Neuronal stem cell (in vitro differentiated cells): ENCODE results near the gene FOXP2.

ENCODE experiments used
- DNase-seq: peaks from one replicate; pipeline ENCODE4 v3.0.0-alpha.2; 2013; ENCODE audit warnings: low spot score
- H2AFZ ChIP-seq: one replicate; pipeline ENCODE4 v1.6.1; 2013; ENCODE audit warnings: mild to moderate bottlenecking, low read length, inconsistent platforms
- H2AK5ac ChIP-seq: 2 replicates; pipeline ENCODE4 v1.6.1; 2013; ENCODE audit warnings: low read depth, mild to moderate bottlenecking, inconsistent platforms, low read length, moderate library complexity, mixed read lengths
- H2BK120ac ChIP-seq: 2 replicates; pipeline ENCODE4 v1.6.1; 2013; ENCODE audit warnings: low read depth, mild to moderate bottlenecking, inconsistent platforms, low read length, moderate library complexity, mixed read lengths
- H2BK12ac ChIP-seq: one replicate; pipeline ENCODE4 v1.6.1; 2013; ENCODE audit warnings: low read length, inconsistent platforms
- H2BK15ac ChIP-seq: 2 replicates; pipeline ENCODE4 v1.6.1; 2013; ENCODE audit warnings: mild to moderate bottlenecking, low read length, inconsistent platforms, mixed read lengths
- H2BK5ac ChIP-seq: one replicate; pipeline ENCODE4 v1.6.1; 2013; ENCODE audit warnings: inconsistent platforms, mild to moderate bottlenecking, low read length, moderate library complexity
- H3K14ac ChIP-seq: one replicate; pipeline ENCODE4 v1.6.1; 2013; ENCODE audit warnings: low read length, inconsistent platforms
- H3K18ac ChIP-seq: 2 replicates; pipeline ENCODE4 v1.6.1; 2013; ENCODE audit warnings: low read length, inconsistent platforms
- H3K23ac ChIP-seq: 2 replicates; pipeline ENCODE4 v1.6.1; 2013; ENCODE audit warnings: low read depth, mild to moderate bottlenecking, mixed read lengths, low read length, inconsistent platforms; ENCODE audit not compliant: poor library complexity
- H3K27ac ChIP-seq: replicated peaks from 3 replicates; pipeline ENCODE4 v1.5.1; 2013; ENCODE audit warnings: low read length, inconsistent platforms
- H3K27me3 ChIP-seq, 3 experiments: 2 replicates each; pipeline ENCODE4 v1.6.1; 2013; ENCODE audit warnings: low read length in 3 of 3, mild to moderate bottlenecking in 2 of 3, inconsistent platforms in 1 of 3, low read depth in 1 of 3, mixed read lengths in 1 of 3, moderate library complexity in 1 of 3; ENCODE audit not compliant: control insufficient read depth in 3 of 3, insufficient read depth in 3 of 3
- H3K36me3 ChIP-seq, 2 donors: replicated peaks in 1 of 2; 2 replicates each; pipeline ENCODE4 v1.6.1; 2013; ENCODE audit warnings: low read length in 2 of 2; ENCODE audit not compliant: control insufficient read depth in 2 of 2, insufficient read depth in 2 of 2
- H3K4ac ChIP-seq: 2 replicates; pipeline ENCODE4 v1.6.1; 2013; ENCODE audit warnings: inconsistent platforms, mild to moderate bottlenecking, low read length, moderate library complexity
- H3K4me1 ChIP-seq, 2 donors: 1 replicate in 1 of 2; 2 replicates in 1 of 2; pipeline ENCODE4 v1.6.1; 2013; ENCODE audit warnings: low read length in 2 of 2, low read depth in 1 of 2; ENCODE audit not compliant: control insufficient read depth in 2 of 2, insufficient read depth in 1 of 2
- H3K4me2 ChIP-seq: one replicate; pipeline ENCODE4 v1.6.1; 2013; ENCODE audit warnings: mild to moderate bottlenecking, low read length, inconsistent platforms; ENCODE audit not compliant: insufficient read depth, poor library complexity, severe bottlenecking
- H3K4me3 ChIP-seq, 2 donors: 2 replicates each; pipeline ENCODE4 v1.5.1; 2013; ENCODE audit warnings: low read length in 2 of 2, mild to moderate bottlenecking in 2 of 2, inconsistent platforms in 1 of 2, moderate library complexity in 1 of 2
- H3K79me1 ChIP-seq: one replicate; pipeline ENCODE4 v1.6.1; 2013; ENCODE audit warnings: low read depth, mild to moderate bottlenecking, inconsistent platforms, low read length, moderate library complexity
- H3K9ac ChIP-seq: one replicate; pipeline ENCODE4 v1.6.1; 2013; ENCODE audit warnings: mild to moderate bottlenecking, low read depth, low read length, inconsistent platforms; ENCODE audit not compliant: poor library complexity
- H3K9me3 ChIP-seq, 2 donors: replicated peaks in 1 of 2; 2 replicates each; pipeline versions ENCODE3 to v1.6.1; 2013; ENCODE audit warnings: low read length in 2 of 2, mild to moderate bottlenecking in 2 of 2, inconsistent platforms in 1 of 2, low read depth in 1 of 2, mixed read lengths in 1 of 2, moderate library complexity in 1 of 2; ENCODE audit not compliant: control insufficient read depth in 2 of 2, insufficient read depth in 1 of 2
- H4K8ac ChIP-seq: one replicate; pipeline ENCODE4 v1.6.1; 2013; ENCODE audit warnings: low read depth, mild to moderate bottlenecking, inconsistent platforms, low read length, moderate library complexity
- H4K91ac ChIP-seq: one replicate; pipeline ENCODE4 v1.6.1; 2013; ENCODE audit warnings: low read length, low read depth, mild to moderate bottlenecking, inconsistent platforms; ENCODE audit not compliant: poor library complexity
- WGBS, 2 donors: extraction: QIAGEN DNeasy Blood & Tissue Kit; methylation state at CpG; one replicate each; pipeline ENCODE4 v1.1.7; 2013; ENCODE audit warnings: missing lambda C conversion rate in 2 of 2, mixed read lengths in 1 of 2; ENCODE audit not compliant: insufficient read length in 2 of 2, insufficient replicate concordance in 1 of 2; ENCODE audit errors: extremely low coverage in 2 of 2; 5-methylcytosine and 5-hydroxymethylcytosine counted together

Gene FOXP2

DNA sequence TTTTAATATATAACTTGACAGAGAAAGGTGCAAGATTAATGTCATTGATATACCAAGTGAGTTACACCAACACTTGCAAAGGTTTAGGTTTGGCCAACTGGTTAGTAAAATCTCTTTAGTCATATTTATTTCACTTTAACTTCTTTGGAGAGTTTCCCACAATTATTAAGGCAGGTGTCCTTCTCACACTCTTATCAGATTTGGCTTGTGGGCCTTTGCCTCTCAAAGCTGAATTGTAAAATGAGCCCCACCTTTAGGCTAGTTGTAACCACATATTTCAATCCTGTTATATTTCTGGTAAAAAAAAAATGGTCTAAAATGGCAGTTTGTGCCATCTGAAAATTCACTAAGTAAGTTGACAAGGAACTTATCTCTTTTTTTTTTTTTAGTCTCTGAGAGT is 26.6 kb upstream of the FOXP2 start:
- Histone ChIP-seq H3K14ac (no peak overlapping the region), H2BK12ac (no peak overlapping the region), H2BK15ac (no peak overlapping the region), H4K8ac (no peak overlapping the region), H4K91ac (no peak overlapping the region), H2BK5ac (no peak overlapping the region), H2AFZ (no peak overlapping the region), H2BK120ac (no peak overlapping the region), H3K27ac (no peak overlapping the region), H3K9ac (no peak overlapping the region), H3K4me3 (no peak overlapping the region), H2AK5ac (no peak overlapping the region), H3K36me3 (no peaks in the 10 kb centered on the region), H3K23ac (no peak overlapping the region), H3K9me3 (no peaks in the 10 kb centered on the region), H3K4ac (no peak overlapping the region), H3K27me3 (no peaks in the 10 kb centered on the region), H3K4me2 (no peak overlapping the region), H3K4me1 (no peaks in the 10 kb centered on the region), H3K18ac (no peak overlapping the region), H3K79me1 (no peaks in the 10 kb centered on the region)
- no peak for DNase-seq

DNA sequence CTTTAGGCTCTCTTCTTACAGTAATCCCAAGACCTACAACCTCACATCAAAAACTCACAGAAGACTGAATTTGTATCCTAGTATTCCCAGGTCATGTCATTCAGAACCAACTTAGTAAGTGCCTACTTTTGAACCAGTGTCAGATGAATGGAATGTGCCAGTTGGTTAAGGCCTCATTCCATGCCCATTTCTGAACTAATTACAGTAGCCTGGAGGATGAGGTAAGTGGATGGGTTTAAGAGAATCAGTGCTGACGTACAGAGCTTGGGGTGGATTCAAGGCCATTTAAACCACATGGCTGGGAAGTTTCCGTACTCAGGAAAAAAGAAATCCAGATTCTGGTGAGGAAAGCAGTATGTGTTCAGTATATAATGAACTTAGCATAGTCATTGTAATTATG is 21.9 kb upstream of the FOXP2 start:
- H3K18ac ChIP-seq, result no peak overlapping the region
- H4K91ac ChIP-seq, result no peak overlapping the region
- no peak overlapping the region for H3K9ac ChIP-seq
- H3K4me2 ChIP-seq, result no peak overlapping the region
- H4K8ac ChIP-seq, result no peak overlapping the region
- H3K9me3 ChIP-seq, result no peaks in the 10 kb centered on the region
- no peak overlapping the region for H3K14ac ChIP-seq
- no peak overlapping the region for H2BK120ac ChIP-seq
- no peak overlapping the region for H3K27ac ChIP-seq
- no peaks in the 10 kb centered on the region for H3K27me3 ChIP-seq
- H3K23ac ChIP-seq, result no peak overlapping the region
- no peaks in the 10 kb centered on the region for H3K36me3 ChIP-seq
- no peak overlapping the region for H2BK12ac ChIP-seq
- no peak overlapping the region for H2BK15ac ChIP-seq
- no peak overlapping the region for H2AFZ ChIP-seq
- WGBS, 2 donors, result no CpG with 5 or more reads among the region's 2 CpGs
- no peak overlapping the region for H3K4ac ChIP-seq
- H3K79me1 ChIP-seq, result no peaks in the 10 kb centered on the region
- H3K4me1 ChIP-seq, result no peaks in the 10 kb centered on the region
- no peak for DNase-seq
- H2BK5ac ChIP-seq, result no peak overlapping the region
- H2AK5ac ChIP-seq, result no peak overlapping the region
- H3K4me3 ChIP-seq, result no peak overlapping the region

GRCh38 chr7:114402876-114403635 is 11.6 kb upstream of the FOXP2 start:
- Histone ChIP-seq H2BK120ac (no peak overlapping the region), H3K4ac (no peak overlapping the region), H2BK5ac (no peak overlapping the region), H3K4me3 (no peak overlapping the region), H3K23ac (no peak overlapping the region), H3K27me3 (no peaks in the 10 kb centered on the region), H3K36me3 (no peaks in the 10 kb centered on the region), H4K8ac (no peak overlapping the region), H2AFZ (no peak overlapping the region), H3K27ac (no peak overlapping the region), H3K9ac (no peak overlapping the region), H3K18ac (no peak overlapping the region), H2AK5ac (no peak overlapping the region), H2BK12ac (no peak overlapping the region), H4K91ac (no peak overlapping the region), H3K14ac (no peak overlapping the region), H2BK15ac (no peak overlapping the region), H3K9me3 (no peaks in the 10 kb centered on the region), H3K79me1 (no peaks in the 10 kb centered on the region), H3K4me1 (no peaks in the 10 kb centered on the region), H3K4me2 (no peak overlapping the region)
- DNase-seq, result no peak
- WGBS, 2 donors, result no CpG with 5 or more reads among the region's 2 CpGs

GRCh38 chr7:114405427-114405826 is 9.2 kb upstream of the FOXP2 start:
- no peak overlapping the region for H3K4me2 ChIP-seq
- no peak overlapping the region for H4K91ac ChIP-seq
- H3K36me3 ChIP-seq, result no peaks in the 10 kb centered on the region
- no peak overlapping the region for H3K9ac ChIP-seq
- H3K9me3 ChIP-seq, result no peaks in the 10 kb centered on the region
- H3K4me3 ChIP-seq, result no peak overlapping the region
- no peaks in the 10 kb centered on the region for H3K27me3 ChIP-seq
- no CpG with 5 or more reads among the region's 2 CpGs for WGBS, 2 donors
- H2BK15ac ChIP-seq, result no peak overlapping the region
- no peak overlapping the region for H4K8ac ChIP-seq
- no peak overlapping the region for H2BK12ac ChIP-seq
- H3K23ac ChIP-seq, result no peak overlapping the region
- no peak overlapping the region for H2BK120ac ChIP-seq
- H3K18ac ChIP-seq, result no peak overlapping the region
- no peak overlapping the region for H3K14ac ChIP-seq
- no peaks in the 10 kb centered on the region for H3K79me1 ChIP-seq
- no peak overlapping the region for H3K4ac ChIP-seq
- no peak overlapping the region for H2BK5ac ChIP-seq
- no peak overlapping the region for H3K27ac ChIP-seq
- no peak overlapping the region for H2AFZ ChIP-seq
- DNase-seq, result no peak
- no peak overlapping the region for H2AK5ac ChIP-seq
- no peaks in the 10 kb centered on the region for H3K4me1 ChIP-seq
